HG02759 (cell line): ENCODE measurements around the gene ZBTB7A.

Source experiments
- ATAC-seq: cut with Tn5 transposase; IDR thresholded peaks from one replicate; pipeline ENCODE4 v1.9.1; 2021; ENCODE audit warnings: mild to moderate bottlenecking, moderate library complexity; ENCODE audit not compliant: unreplicated experiment

ZBTB7A gene

GRCh38 chr19:4066682-4067395, at the start of gene ZBTB7A:
ZBTB7A (minus strand) TSS chr19:4066899; CDS start chr19:4055232, 11,667 bp downstream.
- ATAC-seq, result no peak

GRCh38 chr19:4115818-4116385, 49.2 kb upstream of the ZBTB7A start:
- ATAC-seq, result peak; percentile 23

- peak; percentile 73 for ATAC-seq
Measured at GRCh38 chr19:4115050-4115817, 48.5 kb upstream of the ZBTB7A start.

- ATAC-seq, result no peak
Measured at GRCh38 chr19:4114181-4114580, 47.5 kb upstream of the ZBTB7A start.

GRCh38 chr19:4113398-4114088, 46.8 kb upstream of the ZBTB7A start:
- ATAC-seq, result no peak

- no peak for ATAC-seq
Measured at GRCh38 chr19:4112367-4112766, 45.7 kb upstream of the ZBTB7A start.

- no peak for ATAC-seq
Measured at GRCh38 chr19:4109626-4109945, 42.9 kb upstream of the ZBTB7A start.

- peak; percentile 64 for ATAC-seq
Measured at GRCh38 chr19:4108767-4109625, 42.3 kb upstream of the ZBTB7A start.

GRCh38 chr19:4103080-4103433, 36.4 kb upstream of the ZBTB7A start:
- no peak for ATAC-seq

- no peak for ATAC-seq
Measured at GRCh38 chr19:4102339-4103079, 35.8 kb upstream of the ZBTB7A start.

GRCh38 chr19:4101496-4101770, 34.7 kb upstream of the ZBTB7A start:
- no peak for ATAC-seq

GRCh38 chr19:4100647-4101495, 34.2 kb upstream of the ZBTB7A start:
- ATAC-seq, result no peak

GRCh38 chr19:4099041-4099764, 32.5 kb upstream of the ZBTB7A start:
- no peak for ATAC-seq

- no peak for ATAC-seq
Measured at GRCh38 chr19:4098493-4098892, 31.8 kb upstream of the ZBTB7A start.

- ATAC-seq, result no peak
Measured at GRCh38 chr19:4097501-4097900, 30.8 kb upstream of the ZBTB7A start.

- ATAC-seq, result no peak
Measured at GRCh38 chr19:4096049-4096892, 29.6 kb upstream of the ZBTB7A start.

GRCh38 chr19:4095488-4095844, 28.8 kb upstream of the ZBTB7A start:
- ATAC-seq, result no peak
